ENCODE data around the gene HCFC1.

The HCFC1 gene

GRCh38 chrX:153925739-153926551 is 45.7 kb downstream of the HCFC1 start, which contains the start of gene ARHGAP4:
TSS of gene ARHGAP4 (minus strand) at chrX:153926264. CDS start at chrX:153926202, 62 bp downstream.
- no peak for DNase-seq (ENCODE audit: low spot score)
- no peak for FAIRE-seq

DNA sequence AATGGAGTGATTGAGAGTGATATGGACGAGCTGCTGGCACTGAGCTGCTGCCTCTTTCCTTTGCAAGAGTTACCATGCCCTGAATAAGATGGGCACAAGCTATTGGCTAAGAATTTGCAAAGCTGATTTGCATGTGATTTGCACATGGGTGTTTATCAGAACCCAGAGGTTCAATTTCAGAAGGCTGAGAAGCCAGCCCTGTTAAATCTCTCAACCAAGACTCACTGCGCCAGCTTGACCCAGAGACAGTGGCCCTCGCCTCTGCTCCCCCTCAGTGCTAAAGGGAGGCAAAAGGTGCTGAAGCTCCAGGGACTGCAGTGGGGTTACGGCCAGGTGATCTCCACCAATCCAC is 46.3 kb downstream of the HCFC1 start:
- DNase-seq (ENCODE audit: low spot score), result no peak

DNA sequence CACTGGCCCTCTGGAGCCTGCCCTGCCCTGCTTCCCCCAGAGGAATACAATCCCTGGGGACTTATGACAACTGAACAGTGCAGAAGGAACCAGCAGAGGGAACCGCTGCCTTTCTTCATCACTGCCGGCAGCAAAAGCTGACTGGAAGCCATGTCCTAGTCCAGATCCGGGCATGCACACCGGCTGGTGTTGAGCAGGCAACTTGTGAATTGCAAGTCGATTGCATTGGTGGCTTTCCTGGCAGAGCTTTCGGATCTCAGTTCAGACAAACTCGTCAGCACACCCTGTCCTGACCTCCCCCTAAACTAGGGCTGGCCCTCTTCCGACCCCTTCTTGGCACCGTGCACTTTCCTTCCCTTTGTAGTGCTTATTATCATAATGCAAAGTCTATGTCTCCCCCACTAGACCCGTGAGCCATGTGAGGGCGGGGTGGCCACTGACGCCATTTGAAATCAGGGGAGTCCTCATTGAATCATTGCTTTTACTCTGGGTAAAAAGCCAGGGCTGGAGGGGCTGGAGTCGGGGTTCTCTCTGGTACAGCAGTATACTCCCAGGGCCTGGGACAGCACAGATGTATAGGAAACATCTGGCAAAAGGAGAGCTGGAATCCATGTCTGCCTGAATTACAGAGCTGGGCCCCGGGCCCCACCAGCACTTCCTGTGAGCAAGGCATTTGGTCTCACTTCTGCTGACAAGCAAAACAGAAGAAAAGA is 47.3 kb downstream of the HCFC1 start:
- no peak for FAIRE-seq
- no peak for DNase-seq (ENCODE audit: low spot score)

More for the DNA sequence above, 46.3 kb downstream of the HCFC1 start:
- no peak for FAIRE-seq

GRCh38 chrX:153922932-153923857 is 48.4 kb downstream of the HCFC1 start:
- FAIRE-seq, result no peak
- DNase-seq (ENCODE audit: low spot score), result peak; percentile 22

DNA sequence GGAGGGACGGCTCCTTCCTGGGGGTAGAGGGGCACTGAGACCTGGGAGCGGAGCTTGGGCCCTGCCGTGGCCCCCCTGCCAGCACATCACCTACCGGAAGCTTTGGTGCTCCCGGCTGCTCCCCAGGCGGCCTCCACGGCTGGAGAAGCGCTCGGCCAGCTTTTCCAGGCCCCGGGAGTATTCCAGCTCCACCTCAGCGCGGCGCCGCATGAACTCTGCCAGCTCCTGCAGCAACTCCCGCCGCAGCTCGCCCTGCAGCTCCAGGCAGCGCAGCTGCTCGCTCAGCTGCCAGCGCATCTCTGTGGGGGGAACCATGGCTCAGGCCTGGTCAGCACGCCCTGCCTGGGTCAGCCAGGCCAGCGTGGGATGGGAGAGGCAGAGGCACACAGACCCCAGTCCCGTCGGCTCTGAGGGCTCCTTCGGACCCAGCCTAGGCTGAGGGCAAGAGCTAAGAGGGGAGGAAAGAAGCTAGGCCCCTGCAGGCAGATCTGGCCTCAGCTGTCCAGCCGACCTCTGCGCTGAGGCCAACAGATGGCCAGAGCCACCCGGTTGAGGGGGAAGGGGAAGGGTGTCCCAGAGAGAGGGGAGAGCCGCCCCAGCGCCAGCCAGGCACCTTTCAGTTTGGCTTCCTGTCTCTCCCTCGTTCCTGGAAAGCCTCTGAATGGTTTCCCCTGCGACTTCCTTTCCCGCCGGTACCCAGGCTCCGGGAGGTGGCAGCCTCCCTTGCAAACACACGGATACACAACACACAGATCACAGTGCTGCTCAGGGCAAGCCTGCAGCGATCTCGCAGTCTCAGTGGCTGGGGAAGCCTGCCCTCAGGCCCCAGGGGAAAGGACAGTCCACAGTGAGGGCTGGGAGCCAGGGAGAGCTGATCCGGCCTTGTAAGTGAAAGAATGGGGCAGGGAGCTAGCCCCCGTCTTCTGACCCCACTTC is 49.8 kb downstream of the HCFC1 start:
- FAIRE-seq, result no peak
- DNase-seq (ENCODE audit: low spot score), result no peak

- no peak for DNase-seq (ENCODE audit: low spot score)
- no peak for FAIRE-seq
These were observed 50.5 kb downstream of the HCFC1 start for GRCh38 chrX:153921070-153921469.

DNA sequence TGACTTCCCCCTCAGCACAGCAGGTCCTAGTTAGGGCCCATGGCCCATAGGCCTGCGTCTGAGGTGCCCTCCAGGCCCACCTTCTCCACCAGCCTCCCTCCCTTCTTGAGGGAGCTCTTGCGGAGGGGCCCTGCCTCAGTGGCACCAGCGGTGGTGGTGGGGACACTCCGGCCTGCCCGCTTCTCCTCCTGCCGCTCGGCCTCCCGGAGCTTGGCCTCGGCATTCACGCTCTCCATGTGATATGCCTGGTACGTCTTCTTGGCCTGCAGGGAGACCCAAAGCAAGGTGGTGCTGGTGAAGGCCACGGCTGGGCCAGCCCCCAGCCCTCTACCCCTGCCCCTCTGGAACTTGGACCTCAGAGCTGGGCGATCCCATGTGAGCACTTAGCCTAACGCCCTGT is 51.1 kb downstream of the HCFC1 start:
- FAIRE-seq, result no peak

GRCh38 chrX:153919281-153919680 is 52.3 kb downstream of the HCFC1 start:
- FAIRE-seq, result no peak

More for the DNA sequence above, 51.1 kb downstream of the HCFC1 start:
- no peak for DNase-seq (ENCODE audit: low spot score)

GRCh38 chrX:153917869-153918268 is 53.7 kb downstream of the HCFC1 start:
- FAIRE-seq (no peak), DNase-seq (ENCODE audit: low spot score) (no peak)

More at GRCh38 chrX:153919281-153919680, 52.3 kb downstream of the HCFC1 start:
- no peak for DNase-seq (ENCODE audit: low spot score)

GRCh38 chrX:153913701-153914100 is 57.9 kb downstream of the HCFC1 start:
- FAIRE-seq, result no peak
- no peak for DNase-seq (ENCODE audit: low spot score)

GRCh38 chrX:153913211-153913610 is 58.4 kb downstream of the HCFC1 start:
- DNase-seq (ENCODE audit: low spot score) (no peak), FAIRE-seq (no peak)

DNA sequence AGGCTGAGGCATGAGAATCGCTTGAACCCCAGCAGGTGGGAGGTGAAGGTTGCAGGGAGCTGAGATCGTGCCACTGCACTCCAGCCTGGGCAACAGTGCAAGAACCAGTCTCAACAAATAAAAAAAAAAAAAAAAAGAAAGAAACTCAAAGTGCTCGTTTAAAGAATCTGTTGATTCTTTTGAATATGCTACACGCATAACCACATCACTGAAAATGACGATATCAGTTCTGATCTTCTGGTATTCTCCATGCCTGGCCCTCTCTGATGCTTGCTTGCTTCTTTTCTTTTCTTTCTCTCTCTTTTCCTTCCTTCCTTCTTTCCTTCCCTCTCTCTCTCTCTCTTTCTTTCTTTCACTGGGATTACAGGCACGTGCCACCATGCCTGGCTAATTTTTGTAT is 59.8 kb downstream of the HCFC1 start:
- DNase-seq (ENCODE audit: low spot score) (no peak), FAIRE-seq (no peak)

DNA sequence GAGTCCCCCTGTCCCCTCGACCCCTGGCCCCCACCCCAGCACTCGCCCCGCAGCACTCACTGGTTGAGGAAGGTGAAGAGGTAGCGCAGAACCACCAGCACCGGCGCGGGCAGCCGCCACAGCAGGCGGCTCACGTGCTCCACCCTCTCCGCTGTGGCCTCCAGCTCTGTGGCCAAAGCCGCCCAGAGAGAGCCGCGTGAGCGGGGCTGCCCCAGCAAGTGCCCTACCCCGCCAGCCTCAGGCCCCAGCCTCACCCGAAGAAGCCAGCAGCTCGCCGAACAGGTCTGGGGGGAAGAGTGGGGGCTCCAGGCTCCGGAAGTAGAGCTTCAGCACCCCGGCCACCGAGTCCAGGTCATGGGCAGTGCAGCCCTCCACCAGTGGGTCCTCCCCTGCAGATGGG is 61.2 kb downstream of the HCFC1 start:
- FAIRE-seq, result no peak
- no peak for DNase-seq (ENCODE audit: low spot score)

GRCh38 chrX:153909980-153910360 is 61.6 kb downstream of the HCFC1 start:
- no peak for FAIRE-seq
- DNase-seq (ENCODE audit: low spot score), result no peak

DNA sequence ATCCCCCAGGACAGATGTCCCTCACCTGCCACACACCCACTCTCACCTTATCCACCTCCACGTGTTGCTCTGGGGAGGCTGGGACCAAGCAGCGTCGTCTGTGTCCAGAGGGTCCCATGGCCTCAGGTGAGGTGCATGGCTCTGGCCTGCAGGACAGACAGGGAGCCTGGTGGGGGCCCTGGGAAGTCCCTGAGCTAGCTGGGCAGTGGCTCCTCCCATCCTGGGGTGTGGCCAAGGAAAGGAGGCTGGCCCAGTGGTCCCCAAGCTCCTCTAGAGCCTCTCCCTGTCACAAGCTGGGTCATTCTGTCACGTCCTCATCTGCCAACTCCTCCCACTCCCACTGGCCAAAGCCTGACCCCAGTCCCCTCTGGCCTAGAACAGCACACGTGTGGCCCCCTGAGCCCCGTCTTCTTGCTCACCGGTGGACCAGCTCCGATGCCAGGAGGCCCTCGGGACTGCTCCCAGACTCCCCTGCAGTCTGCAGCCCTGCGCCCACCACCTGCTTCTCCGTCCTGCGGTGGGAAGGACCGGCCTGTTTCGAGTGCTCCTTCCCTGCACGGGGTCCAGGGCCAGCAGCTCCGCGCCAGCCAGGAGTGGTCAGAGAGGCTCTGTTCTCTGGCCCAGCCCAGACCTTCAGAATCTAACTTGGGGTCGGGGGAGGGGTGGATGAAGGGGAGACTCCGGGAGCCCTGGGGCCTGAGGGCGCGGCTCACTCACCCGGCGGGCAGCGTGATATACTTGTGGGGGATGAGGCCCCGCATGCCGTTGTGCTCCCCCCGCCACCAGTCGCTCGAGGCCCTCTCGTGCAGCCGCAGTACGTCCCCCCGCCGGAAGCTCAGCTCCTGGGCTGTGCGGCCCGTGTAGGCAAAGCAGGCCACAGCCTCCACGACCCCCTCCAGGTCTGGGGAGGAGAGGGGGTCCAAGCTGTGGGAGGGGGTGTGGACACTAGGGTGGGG is 62.3 kb downstream of the HCFC1 start:
- DNase-seq (ENCODE audit: low spot score) (no peak), FAIRE-seq (no peak)

GRCh38 chrX:153908219-153908860 is 63.3 kb downstream of the HCFC1 start:
- FAIRE-seq (no peak), DNase-seq (ENCODE audit: low spot score) (no peak)

DNA sequence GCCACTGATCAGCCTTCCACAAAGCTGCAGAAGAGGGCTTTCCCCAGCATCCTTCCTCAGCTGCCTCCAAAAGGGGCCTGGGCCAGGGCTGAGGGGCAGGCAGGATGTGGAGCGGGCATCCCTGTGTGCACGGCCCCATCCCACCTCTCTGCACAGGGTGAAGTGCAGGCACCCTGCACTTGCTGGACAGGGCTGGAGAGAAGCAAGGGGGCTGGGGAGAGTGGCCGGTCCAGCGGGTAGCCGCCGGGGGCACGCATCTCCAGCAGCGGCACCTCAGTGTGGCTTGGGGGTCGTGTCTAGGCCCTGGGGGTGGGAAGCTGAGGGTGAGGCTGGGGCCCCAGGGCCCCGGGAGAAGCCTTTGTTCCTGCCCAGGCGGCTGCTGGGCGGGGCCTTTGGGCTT is 64.2 kb downstream of the HCFC1 start:
- FAIRE-seq (no peak), DNase-seq (ENCODE audit: low spot score) (no peak)

- DNase-seq (ENCODE audit: low spot score) (no peak), FAIRE-seq (no peak)
These were observed 65.3 kb downstream of the HCFC1 start for GRCh38 chrX:153906126-153906917.

All from RCC 7860 (cell line).